ENCODE data around the gene SAMD3.
"Not testable (repeated sequence)": the region's sequence is repeated elsewhere in the genome, so short reads cannot be mapped to it uniquely, and the experiment has no call there.

The SAMD3 gene

DNA sequence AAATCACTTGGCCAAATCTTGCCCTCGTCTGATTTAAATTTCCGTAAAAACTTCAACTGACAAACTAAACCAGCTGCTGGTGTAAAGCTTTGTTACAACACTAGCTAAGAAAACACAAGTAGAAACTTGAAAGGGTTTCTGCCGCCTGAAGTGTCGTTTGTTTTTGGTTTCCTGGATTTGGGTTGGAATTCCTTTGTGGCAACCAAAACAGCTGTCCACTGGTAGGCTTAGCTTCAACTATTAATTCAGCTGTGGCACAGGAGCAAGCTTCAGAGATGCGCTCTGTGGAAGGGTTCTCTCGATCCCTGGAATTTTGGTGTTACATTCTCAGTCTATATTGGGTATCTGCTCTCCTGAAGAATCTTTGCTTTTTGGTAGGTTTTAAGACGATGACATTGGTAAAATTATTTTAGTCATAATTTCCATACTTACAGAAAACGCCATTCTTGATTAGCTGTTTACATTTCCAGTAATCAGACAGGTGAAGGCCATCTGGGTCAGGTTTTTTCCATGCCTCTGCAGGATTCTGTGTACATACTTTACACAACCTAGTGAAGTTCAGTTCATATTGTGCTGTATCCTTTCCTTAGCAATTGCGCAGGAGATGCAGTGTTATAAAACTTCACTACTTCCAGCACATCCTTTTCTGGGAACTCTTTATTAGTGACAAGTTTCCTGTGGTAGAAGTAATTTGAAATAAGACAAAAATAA lies 29.9 kb upstream of the SAMD3 start:
- Histone ChIP-seq H3K9me3 (ENCODE audit: low read depth, low read length) (no peaks in the 10 kb centered on the region), H3K36me3 (ENCODE audit: insufficient read depth, low read length) (no peaks in the 10 kb centered on the region), H3K9ac (ENCODE audit: insufficient read length) (no peak overlapping the region), H3K4me3 (no peak overlapping the region), H3K27ac (no peak overlapping the region)
- no peak for DNase-seq (ENCODE audit: low read depth, low spot score)
- TF ChIP-seq EZH2 (IDR thresholded peaks at IDR 0.05): no peak
- TF ChIP-seq POLR2AphosphoS5 (IDR thresholded peaks at IDR 0.05; ENCODE audit: borderline replicate concordance, low read depth, low read length): no peak
- no peak for TF ChIP-seq FOXP2 (optimal IDR thresholded peaks at IDR 0.05; ENCODE audit: control extremely low read depth, extremely low read length, insufficient read depth)

DNA sequence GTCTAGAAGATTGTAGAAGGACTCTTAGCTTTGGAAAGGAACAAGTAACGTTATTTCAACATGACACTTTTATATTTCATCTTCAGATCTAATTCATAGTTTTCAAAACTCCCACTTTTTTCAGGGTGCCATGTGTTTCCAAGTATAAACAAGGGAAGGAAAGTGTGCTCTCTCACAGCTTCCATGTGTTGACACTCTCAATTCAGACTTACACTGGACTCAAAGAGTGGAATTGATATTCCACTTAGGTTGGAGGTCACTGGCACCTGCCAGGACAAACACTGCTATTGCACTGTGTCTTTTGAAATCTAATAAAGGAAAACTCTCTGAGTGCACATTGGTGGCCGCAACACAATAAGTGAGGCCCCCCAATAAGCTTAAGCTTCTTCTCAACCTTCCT lies 22.5 kb upstream of the SAMD3 start:
- no peak overlapping the region for H3K9ac ChIP-seq (ENCODE audit: insufficient read length)
- H3K9me3 ChIP-seq (ENCODE audit: low read depth, low read length): no peaks in the 10 kb centered on the region
- H3K36me3 ChIP-seq (ENCODE audit: insufficient read depth, low read length): no peaks in the 10 kb centered on the region
- H3K4me3 ChIP-seq: no peak overlapping the region
- H3K27ac ChIP-seq: no peak overlapping the region
- DNase-seq (ENCODE audit: low read depth, low spot score): no peak
- TF ChIP-seq EZH2 (IDR thresholded peaks at IDR 0.05) (no peak), POLR2AphosphoS5 (IDR thresholded peaks at IDR 0.05; ENCODE audit: borderline replicate concordance, low read depth, low read length) (no peak), FOXP2 (optimal IDR thresholded peaks at IDR 0.05; ENCODE audit: control extremely low read depth, extremely low read length, insufficient read depth) (no peak)

DNA sequence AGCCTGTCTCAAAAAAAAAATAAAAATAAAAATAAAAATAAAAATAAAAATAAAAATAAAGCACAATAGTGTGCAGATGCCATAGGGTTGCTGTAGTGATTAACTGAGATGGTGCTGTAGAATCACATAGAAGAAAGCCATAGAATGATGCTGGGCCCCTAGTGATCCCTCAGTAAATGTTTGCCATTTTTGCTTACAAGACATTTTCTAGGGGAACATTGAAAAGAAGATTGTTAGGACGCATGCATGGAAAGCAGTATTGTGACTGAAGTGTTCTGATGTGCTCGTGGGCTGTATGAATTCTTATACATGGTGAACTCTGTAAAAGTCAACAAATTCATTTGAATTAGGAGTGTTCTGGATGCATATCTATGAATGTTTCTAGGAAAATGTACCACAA lies 22.0 kb upstream of the SAMD3 start:
- H3K4me3 ChIP-seq: no peak overlapping the region
- no peaks in the 10 kb centered on the region for H3K9me3 ChIP-seq (ENCODE audit: low read depth, low read length)
- H3K27ac ChIP-seq: no peak overlapping the region
- TF ChIP-seq EZH2 (IDR thresholded peaks at IDR 0.05) (no peak), POLR2AphosphoS5 (IDR thresholded peaks at IDR 0.05; ENCODE audit: borderline replicate concordance, low read depth, low read length) (no peak), FOXP2 (optimal IDR thresholded peaks at IDR 0.05; ENCODE audit: control extremely low read depth, extremely low read length, insufficient read depth) (no peak)
- H3K9ac ChIP-seq (ENCODE audit: insufficient read length): no peak overlapping the region
- no peak for DNase-seq (ENCODE audit: low read depth, low spot score)
- no peaks in the 10 kb centered on the region for H3K36me3 ChIP-seq (ENCODE audit: insufficient read depth, low read length)

DNA sequence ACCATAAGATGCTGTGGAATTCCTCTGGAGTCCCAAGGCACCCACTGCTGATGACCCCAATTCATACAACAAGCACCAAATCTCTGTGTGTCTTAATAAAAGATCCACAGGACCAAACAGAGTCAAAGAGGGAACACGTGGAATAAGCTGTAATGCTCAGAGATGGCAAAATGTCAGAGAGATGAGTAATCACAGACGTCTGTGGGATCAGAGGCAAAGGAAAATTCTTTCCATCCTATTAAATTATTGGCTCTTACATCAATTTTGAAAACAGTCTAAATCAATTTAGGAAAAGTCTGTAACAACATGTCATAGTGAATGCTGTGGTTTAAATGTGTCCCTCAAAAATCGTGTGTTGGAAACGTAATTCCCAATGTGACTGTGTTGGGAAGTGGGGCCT lies 17.5 kb upstream of the SAMD3 start:
- H3K9ac ChIP-seq (ENCODE audit: insufficient read length): no peak overlapping the region
- DNase-seq (ENCODE audit: low read depth, low spot score): no peak
- no peak overlapping the region for H3K4me3 ChIP-seq
- no peaks in the 10 kb centered on the region for H3K9me3 ChIP-seq (ENCODE audit: low read depth, low read length)
- H3K27ac ChIP-seq: no peak overlapping the region
- TF ChIP-seq FOXP2 (optimal IDR thresholded peaks at IDR 0.05; ENCODE audit: control extremely low read depth, extremely low read length, insufficient read depth) (no peak), POLR2AphosphoS5 (IDR thresholded peaks at IDR 0.05; ENCODE audit: borderline replicate concordance, low read depth, low read length) (no peak), EZH2 (IDR thresholded peaks at IDR 0.05) (no peak)
- H3K36me3 ChIP-seq (ENCODE audit: insufficient read depth, low read length): no peaks in the 10 kb centered on the region

DNA sequence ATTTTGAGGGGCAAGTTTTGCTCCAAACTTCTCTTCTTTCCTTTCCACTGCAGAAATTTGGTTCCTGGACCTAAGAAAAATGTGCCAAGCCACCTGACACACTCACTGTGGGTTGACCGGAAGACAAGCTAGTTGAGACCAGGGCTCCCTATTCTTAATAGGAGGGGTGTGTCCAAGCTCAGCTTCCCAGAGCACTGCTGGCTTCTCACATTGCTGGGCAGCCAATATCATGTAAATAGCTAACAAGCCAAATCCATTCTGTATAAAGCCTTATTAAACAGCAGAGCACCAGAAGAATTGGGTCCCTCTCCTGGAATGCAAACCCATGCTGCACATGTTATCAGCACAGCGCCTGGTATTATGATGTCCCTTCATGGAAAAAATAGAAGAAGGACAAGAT lies 17.0 kb upstream of the SAMD3 start:
- H3K36me3 ChIP-seq (ENCODE audit: insufficient read depth, low read length): no peaks in the 10 kb centered on the region
- H3K9me3 ChIP-seq (ENCODE audit: low read depth, low read length): no peaks in the 10 kb centered on the region
- no peak overlapping the region for H3K4me3 ChIP-seq
- TF ChIP-seq POLR2AphosphoS5 (IDR thresholded peaks at IDR 0.05; ENCODE audit: borderline replicate concordance, low read depth, low read length) (no peak), FOXP2 (optimal IDR thresholded peaks at IDR 0.05; ENCODE audit: control extremely low read depth, extremely low read length, insufficient read depth) (no peak), EZH2 (IDR thresholded peaks at IDR 0.05) (no peak)
- no peak overlapping the region for H3K27ac ChIP-seq
- no peak overlapping the region for H3K9ac ChIP-seq (ENCODE audit: insufficient read length)
- no peak for DNase-seq (ENCODE audit: low read depth, low spot score)

DNA sequence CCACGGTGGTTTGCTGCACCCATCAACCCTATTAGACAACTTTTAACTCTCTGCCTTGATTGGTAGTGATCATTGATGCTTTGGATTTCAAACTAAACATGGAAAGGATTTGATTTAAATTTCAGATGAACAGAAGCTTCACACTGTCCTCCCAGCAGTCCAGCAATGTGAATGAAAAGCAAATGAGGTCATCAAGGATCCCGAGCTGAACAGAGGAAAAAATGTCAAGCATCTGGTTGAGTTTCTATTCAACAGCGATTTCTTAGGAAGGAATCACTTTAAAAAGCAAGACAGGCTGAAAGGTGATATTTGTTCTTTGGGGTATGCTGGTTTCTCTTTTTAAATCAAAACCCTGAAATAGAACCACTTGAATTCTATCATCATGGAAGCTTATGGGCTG lies 10.6 kb upstream of the SAMD3 start:
- Histone ChIP-seq H3K4me3 (no peak overlapping the region), H3K27ac (no peak overlapping the region), H3K9ac (ENCODE audit: insufficient read length) (no peak overlapping the region), H3K9me3 (ENCODE audit: low read depth, low read length) (no peaks in the 10 kb centered on the region), H3K36me3 (ENCODE audit: insufficient read depth, low read length) (no peaks in the 10 kb centered on the region)
- no peak for TF ChIP-seq FOXP2 (optimal IDR thresholded peaks at IDR 0.05; ENCODE audit: control extremely low read depth, extremely low read length, insufficient read depth)
- DNase-seq (ENCODE audit: low read depth, low spot score): no peak

DNA sequence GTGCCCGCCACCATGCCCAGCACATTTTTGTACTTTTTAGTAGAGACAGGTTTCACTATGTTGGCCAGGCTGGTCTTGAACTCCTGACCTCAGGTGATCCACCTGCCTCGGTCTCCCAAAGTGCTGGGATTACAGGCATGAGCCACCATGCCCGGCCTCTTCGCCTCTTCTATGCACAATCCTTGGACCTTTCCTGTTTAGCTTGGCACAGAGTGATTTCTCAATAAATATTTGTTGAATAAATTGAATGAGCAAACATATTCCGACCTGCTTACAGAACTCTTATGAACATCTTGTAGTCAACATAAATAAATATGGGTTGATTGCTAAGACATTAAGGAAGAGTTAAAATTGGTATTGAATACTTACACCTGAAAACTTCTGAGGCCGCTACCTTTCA lies 7.8 kb upstream of the SAMD3 start:
- not testable (repeated sequence) for H3K36me3 ChIP-seq (ENCODE audit: insufficient read depth, low read length); H3K27ac ChIP-seq; H3K9ac ChIP-seq (ENCODE audit: insufficient read length); H3K4me3 ChIP-seq; H3K9me3 ChIP-seq (ENCODE audit: low read depth, low read length); DNase-seq (ENCODE audit: low read depth, low spot score)

DNA sequence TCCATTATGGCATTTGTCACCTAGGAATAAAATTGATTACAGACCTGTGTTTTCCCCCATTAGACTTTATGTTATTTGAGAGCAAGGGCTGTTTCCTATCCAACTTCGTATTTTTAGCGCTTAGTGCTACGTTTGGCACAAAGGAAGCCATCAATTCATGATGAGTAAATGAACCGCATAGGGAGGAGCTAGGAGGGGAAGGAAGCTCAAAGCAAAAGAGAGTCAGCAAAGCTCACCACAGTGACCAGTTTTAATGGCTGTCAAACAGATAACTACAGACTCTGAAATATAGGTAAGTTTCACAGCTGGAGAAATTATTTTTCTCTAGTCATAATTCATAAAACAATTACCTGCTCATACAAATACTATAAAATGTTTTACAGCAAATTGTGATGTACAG lies 6.9 kb upstream of the SAMD3 start:
- H3K9ac ChIP-seq (ENCODE audit: insufficient read length): no peak overlapping the region
- no peaks in the 10 kb centered on the region for H3K9me3 ChIP-seq (ENCODE audit: low read depth, low read length)
- no peak overlapping the region for H3K27ac ChIP-seq
- no peak overlapping the region for H3K4me3 ChIP-seq
- H3K36me3 ChIP-seq (ENCODE audit: insufficient read depth, low read length): no peaks in the 10 kb centered on the region
- no peak for DNase-seq (ENCODE audit: low read depth, low spot score)
- TF ChIP-seq EZH2 (IDR thresholded peaks at IDR 0.05) (no peak), POLR2AphosphoS5 (IDR thresholded peaks at IDR 0.05; ENCODE audit: borderline replicate concordance, low read depth, low read length) (no peak), FOXP2 (optimal IDR thresholded peaks at IDR 0.05; ENCODE audit: control extremely low read depth, extremely low read length, insufficient read depth) (no peak)

DNA sequence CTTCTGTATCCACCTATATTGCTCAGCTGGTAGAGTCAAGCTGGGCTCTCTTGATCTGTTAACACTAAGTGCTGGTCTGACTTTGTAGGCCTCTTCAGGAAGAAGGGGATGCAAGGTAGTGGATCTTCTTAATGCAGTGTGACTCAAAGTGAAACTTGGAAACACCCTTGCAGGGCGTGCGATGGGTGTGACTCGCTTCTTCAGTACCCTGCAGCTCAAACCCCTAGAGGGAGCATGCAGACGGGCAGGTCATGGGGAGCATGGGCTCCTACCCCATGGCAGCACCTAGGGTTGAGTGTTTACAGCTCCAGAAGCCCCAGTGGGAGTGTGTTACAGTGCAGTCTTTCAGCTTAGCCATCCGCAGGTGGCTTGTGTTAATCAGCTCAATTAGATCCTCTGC lies 757 bp upstream of the SAMD3 start:
- Histone ChIP-seq H3K27ac (no peak overlapping the region), H3K36me3 (ENCODE audit: insufficient read depth, low read length) (no peaks in the 10 kb centered on the region), H3K9me3 (ENCODE audit: low read depth, low read length) (no peaks in the 10 kb centered on the region), H3K4me3 (no peak overlapping the region), H3K9ac (ENCODE audit: insufficient read length) (no peak overlapping the region)
- no peak for DNase-seq (ENCODE audit: low read depth, low spot score)
- no peak for TF ChIP-seq EZH2 (IDR thresholded peaks at IDR 0.05)
- TF ChIP-seq FOXP2 (optimal IDR thresholded peaks at IDR 0.05; ENCODE audit: control extremely low read depth, extremely low read length, insufficient read depth): no peak
- TF ChIP-seq POLR2AphosphoS5 (IDR thresholded peaks at IDR 0.05; ENCODE audit: borderline replicate concordance, low read depth, low read length): no peak

All from SK-N-MC (cell line).